Globus pallidus (tissue), 1 donor: Measurements from ENCODE around the gene GIPR.
"Not testable (repeated sequence)": the region's sequence is repeated elsewhere in the genome, so short reads cannot be mapped to it uniquely, and the experiment has no call there.

Source experiments
- DNase-seq: peaks from one replicate; pipeline ENCODE4 v3.0.0-alpha.2; 2015; ENCODE audit warnings: low spot score

GIPR gene

DNA sequence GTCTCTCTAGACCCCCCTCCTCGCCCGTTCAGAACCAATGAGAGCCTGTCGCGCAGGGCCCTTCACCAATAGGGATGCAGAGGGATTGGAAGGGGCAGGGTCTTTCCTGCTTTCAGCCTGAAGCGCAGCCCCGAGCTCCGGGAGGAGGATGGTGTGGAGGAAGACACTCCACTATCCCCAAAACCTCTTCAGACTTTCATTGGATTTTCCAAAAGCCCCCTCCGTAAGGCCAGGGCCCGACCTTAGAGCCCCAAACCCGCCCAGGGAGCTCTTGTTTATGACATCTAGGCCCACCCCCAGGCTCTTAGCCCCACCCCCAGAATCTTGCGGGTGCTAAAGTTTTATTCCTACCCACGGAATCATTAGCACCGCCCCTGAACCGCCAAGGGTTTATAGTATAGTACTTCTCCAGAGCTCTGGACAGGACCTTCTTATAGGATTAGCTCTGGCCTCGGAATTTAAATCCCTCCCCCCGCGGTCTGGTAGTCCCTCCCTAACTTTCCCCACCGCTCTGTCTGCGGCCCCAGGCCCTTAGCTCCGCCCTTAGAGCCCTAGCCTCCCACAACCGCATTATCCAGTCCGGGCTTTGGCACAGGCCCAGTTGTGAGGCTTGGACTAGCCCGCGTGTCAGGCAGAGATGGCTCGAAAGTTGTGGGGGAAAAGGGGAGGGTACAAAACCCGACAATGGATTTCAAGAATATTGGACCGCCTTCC lies 22.2 kb upstream of the GIPR start:
- peak; percentile 98 for DNase-seq

DNA sequence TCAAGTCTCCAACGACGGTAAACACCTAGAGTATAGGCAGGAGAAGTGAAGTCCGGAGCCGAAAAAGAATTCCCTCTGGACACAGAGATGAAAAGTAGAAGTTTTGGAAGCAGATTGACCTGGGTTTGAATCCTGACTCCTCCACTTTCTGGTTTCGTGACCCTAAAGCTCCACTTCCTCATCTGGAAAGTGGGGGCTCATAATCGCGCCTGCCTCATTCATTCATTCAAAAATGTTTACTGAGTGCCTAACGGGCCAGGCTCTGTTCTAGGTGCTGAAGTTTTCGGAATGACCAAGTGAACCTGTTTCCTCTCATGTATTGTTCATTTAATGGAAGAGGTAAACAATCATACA lies 21.7 kb upstream of the GIPR start:
- DNase-seq = no peak

DNA sequence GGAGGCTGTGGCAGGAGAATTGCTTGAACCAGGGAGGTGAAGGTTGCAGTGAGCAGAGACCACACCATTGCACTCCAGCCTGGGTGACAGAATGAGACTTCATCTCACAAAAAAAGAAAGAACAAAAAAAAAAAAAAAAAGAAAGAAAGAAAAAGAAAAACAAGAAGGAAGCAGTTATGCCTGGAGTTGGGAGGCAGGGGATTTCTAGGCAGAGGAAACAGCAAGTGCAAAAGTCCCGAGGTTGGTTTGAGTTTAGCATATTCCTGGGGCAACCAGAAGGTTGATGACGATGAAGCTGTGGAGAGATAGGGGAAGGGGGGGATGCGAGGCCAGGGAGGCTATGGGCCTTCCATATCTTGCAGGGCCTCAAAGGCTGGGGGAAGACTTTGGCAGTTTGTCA lies 17.3 kb upstream of the GIPR start:
- DNase-seq = no peak

DNA sequence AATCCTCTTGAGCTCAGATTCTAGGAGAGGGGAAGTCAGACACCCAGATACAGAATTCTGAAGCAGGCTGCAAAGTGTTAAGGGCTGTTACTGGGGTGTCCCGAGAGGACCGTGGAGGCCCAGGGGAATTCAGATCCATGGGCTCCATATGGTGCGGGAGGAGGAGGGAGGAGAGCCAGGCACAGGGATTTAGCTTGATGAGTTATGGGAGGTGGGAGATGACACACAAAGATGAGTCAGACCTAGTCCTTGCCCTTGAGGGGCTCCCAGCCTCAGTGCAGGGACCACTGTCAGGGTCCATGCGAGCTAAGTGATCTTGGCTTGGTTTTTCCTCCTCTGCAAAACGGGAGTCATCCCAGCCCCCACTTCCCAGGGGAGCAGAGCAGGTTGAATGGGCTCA lies 14.4 kb upstream of the GIPR start:
- DNase-seq = no peak

DNA sequence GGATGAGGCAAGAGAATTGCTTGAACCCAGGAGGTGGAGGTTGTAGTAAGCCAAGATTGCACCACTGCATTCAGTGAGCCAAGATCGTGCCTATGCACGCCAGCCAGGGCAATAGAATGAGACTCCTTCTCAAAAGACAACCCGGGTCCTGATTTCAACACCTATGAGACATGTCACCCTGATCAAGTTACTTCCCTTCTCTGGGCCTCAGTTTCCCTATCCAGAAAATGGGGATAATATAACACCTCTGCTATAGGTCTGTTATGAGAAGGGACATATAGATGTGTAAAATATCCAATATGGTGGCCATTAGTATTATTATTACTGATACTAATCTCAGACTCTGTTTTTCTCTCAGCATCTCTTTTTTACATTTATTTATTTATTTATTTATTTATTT lies 12.9 kb upstream of the GIPR start:
- no peak for DNase-seq

DNA sequence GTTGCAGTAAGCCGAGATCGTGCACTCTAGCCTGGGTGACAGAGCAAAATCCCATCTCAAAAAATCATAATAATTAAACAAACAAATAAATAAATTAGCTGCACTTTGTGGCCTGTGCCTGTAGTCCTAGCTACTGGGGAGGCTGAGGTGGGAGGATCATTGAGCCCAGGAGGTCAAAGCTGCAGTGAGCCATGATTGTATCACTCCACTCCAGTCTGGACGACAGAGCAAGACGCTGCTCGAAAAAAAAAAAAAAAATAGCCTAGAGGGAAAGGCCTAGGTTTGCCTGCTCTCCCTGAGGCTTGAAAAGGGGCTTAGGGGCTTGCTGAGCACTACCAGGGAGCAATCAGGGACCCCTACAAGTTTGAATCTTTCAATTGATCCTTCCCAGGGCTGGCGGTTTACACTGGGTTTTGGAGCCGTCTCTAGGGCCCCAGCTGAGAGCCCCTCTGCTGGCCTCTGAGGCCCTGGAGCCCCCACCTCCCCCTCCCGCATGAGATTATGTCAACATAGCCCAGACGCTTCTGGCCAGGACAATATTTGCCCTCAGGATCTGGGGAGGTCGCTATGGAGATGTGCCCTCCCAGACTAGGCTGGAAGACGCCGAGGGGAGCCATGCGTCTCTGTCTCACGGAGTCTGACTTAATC lies 10.4 kb upstream of the GIPR start:
- DNase-seq = no peak

DNA sequence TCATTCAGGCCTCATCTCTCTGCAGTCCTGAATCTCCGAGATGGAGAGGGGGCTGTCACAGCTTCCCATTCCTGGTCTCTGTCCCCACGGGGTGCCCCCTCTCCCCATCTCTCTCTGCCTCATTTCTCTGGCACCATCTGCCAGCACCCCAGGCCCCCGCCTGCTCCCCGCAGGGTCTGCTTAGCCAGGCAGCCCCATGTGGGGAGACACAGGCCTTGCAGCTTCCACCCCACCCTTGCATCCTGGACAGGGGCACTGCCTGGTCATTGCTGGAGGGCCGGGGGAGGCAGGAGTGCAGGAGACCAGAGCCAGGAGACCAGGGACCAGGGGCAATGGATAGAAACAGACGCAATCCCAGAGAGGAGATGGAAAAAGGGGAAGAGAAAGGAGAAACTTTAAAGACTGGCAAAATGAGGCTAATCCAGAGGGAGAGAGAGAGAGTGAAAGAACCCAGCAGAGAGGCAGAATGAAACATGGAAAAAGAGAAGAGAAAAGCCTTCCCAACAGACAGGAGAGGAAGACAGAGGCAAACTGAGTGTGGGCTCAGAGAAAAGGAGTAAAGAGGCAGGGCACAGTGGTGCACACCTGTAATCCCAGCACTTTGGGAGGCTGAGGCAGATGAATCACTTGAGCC lies 8.8 kb upstream of the GIPR start:
- no peak for DNase-seq

DNA sequence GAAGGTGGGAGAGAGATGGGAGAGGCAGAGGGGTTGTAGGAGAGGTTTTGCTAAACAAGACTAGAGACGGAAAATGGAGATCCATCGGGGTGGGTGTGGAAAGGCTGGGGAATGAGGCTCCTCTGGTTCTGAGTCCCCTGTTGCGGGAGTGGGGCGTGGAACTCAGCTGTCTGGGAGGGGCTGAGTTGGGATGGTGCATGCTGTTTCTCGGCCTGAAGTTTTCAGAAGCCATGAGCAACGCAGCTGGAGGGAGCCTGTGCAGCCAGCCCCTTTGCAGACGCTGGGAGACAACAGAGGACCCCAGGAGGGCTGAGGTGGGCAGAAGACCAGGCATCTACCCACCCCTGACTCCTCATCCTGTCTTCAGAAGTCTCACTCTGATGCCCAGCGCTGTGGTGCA lies 7.4 kb upstream of the GIPR start:
- DNase-seq = no peak

DNA sequence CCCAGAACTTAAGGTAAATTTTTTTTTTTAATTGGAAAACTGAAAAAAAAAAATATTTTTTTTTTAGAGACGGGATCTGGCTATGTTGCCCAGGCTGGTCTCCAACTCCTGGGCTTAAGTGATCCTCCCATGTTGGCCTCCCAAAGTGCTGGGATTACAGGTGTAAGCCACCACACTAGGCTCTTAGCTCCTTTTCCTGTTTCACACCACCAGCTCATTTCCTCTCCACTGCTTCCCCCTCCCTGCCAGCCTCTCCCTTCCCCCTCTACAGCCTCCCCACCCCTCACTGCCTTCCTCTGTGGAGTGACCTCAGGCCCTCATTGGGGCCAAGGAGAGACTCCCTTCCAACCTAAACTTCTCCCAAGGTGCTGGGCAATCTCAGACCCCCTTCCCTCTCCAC lies 4.2 kb upstream of the GIPR start:
- no peak for DNase-seq

DNA sequence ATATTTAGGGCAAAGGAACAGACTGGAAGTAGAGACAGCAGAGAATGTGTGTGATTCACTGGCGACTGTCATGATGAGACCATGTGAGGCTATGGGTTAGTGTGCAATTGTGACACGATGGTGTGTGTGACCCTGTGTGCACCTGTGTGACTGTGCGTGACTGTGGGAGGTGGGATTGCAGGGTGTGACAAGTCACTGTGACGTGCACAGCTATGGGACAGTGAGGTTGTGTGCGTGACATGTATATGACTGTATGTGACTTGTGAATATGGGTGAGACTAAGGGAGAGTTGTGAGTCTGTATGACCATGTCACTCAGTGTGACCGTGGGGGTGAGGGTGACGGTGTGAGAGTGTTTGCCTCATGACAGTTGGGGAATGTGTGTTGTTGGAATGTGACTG lies 3.4 kb upstream of the GIPR start:
- no peak for DNase-seq

DNA sequence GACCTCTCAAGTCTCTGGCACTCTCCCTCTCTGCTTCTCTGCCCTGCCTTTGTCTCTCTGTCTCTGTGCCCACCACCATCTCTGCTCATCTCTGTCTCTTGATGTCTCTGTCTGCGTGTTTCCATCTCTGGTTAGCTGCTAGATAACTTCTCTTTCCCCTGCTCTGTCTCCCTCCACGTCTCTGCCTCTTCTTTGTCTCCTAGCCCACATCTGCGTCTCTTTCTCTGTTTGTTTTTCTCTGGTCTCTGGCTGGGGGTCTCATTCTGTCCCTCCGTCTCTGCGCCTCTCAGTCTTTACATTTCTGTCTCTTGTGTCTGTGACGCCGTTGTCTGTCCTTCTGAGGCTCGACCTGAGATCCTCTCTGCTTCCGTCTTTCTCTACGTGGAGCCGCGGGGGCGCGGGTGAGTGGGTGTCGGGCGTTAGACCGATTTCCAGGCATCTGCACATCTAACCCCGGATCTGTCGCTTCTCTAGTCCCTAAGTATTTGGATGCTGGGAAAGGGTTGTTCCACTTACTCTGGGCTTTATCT lies 386 bp downstream of the GIPR start:
- DNase-seq = no peak

DNA sequence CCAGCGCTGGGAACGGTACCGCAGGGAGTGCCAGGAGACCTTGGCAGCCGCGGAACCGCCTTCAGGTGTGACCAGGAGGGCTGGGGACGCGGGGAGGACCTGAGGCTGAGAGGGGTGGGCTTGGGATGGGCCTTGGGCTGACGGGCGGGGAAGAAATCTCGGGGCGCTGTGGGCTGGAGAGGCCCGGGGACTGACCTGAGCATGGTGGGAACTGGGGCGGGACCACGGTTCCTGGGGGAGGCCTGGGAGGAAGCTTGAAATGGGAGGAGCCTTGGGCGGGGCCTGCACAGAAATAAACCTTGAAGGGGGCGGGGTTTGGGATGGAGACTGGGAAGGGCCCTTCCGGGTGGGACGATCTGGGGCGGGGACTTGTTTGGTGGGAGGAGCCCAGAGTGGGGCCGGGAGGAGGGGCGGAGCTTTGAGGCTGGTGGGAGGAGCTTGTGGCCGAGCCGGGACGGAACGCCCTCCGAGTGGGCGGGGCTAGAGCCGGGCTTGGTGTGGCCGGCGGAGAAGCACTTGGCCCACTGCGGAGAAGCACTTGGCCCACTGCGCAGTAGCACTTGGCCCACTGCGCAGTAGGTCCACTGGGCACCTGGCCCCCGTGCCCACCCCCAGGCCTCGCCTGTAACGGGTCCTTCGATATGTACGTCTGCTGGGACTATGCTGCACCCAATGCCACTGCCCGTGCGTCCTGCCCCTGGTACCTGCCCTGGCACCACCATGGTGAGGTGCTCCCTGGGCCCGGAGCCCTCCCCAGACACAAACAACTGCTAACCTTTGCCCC lies 2.8 kb downstream of the GIPR start:
- DNase-seq = peak; percentile 84

DNA sequence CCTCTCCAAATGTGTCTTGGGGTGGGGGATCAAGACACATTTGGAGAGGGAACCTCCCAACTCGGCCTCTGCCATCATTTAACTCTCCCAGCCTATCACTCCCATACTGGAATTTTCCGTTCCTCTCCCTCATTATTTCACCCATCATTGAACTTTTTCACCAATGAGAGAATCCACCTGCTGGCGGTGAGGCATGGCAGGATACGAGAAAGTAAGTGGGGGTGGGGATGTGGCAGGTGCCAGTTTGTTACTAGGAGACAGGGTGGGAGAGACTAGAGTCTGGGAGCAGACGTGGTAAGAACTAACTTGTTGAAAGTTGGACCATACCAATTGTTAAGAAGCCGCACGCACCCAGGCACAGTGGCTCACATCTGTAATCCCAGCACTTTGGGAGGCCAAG lies 6.9 kb downstream of the GIPR start:
- DNase-seq = no peak

DNA sequence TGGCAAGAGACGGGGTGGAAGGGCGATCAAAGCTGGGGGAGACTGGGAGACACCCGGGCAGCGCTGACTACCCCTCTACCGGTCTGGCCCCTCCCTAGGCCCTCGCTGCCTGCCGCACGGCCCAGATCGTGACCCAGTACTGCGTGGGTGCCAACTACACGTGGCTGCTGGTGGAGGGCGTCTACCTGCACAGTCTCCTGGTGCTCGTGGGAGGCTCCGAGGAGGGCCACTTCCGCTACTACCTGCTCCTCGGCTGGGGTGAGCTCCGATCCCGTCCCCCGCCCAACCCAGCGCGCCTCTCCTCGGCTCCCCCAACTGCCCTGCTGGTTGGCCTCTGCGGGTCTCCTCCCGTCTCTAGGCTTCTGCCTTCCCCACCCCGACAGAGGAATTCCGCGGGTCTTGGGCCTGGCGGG lies 8.8 kb downstream of the GIPR start:
- DNase-seq = no peak

DNA sequence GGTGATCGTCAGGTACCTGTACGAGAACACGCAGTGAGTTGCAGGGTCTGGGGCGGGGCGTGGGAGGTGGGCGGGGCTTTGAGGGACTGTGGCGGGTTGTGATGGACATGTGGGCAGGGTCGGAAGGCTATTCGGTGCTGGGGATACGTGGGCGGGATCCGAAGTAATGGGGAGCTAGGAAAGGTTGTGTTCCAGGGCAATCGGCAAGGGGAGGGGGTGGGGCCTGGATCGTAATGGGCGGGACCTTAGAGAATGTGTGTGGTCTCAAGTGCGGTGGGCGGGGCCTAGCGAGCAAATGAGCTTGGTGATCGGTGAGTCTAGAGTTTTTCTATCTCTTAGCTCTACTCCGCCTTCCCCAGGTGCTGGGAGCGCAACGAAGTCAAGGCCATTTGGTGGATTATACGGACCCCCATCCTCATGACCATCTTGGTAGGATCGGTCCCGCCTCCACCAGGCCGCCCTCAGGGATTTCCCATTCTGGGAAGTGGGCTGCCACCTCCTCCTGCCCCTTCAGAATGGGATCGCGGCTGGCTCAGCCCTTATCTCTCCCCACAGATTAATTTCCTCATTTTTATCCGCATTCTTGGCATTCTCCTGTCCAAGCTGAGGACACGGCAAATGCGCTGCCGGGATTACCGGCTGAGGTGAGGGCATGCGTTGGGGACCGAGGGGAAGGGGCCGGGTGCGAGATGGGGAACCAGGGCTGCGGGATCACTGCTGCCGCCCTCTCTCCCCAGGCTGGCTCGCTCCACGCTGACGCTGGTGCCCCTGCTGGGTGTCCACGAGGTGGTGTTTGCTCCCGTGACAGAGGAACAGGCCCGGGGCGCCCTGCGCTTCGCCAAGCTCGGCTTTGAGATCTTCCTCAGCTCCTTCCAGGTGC lies 9.6 kb downstream of the GIPR start:
- peak; percentile 86 for DNase-seq

DNA sequence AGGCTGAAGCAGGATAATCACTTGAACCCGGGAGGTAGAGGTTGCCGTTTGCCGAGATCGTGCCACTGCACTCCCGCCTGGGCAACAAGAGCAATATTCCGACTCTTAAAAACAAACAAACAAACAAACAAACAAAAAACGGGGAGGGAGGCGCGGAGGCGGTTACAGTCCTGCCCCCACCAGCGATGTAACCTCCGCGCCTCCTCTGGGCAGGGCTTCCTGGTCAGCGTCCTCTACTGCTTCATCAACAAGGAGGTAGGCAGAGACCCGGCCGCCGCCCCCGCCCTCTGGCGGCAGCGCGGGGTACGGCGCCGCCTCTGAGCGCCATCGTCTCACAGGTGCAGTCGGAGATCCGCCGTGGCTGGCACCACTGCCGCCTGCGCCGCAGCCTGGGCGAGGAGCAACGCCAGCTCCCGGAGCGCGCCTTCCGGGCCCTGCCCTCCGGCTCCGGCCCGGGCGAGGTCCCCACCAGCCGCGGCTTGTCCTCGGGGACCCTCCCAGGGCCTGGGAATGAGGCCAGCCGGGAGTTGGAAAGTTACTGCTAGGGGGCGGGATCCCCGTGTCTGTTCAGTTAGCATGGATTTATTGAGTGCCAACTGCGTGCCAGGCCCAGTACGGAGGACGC lies 13.5 kb downstream of the GIPR start:
- DNase-seq = peak; percentile 87

DNA sequence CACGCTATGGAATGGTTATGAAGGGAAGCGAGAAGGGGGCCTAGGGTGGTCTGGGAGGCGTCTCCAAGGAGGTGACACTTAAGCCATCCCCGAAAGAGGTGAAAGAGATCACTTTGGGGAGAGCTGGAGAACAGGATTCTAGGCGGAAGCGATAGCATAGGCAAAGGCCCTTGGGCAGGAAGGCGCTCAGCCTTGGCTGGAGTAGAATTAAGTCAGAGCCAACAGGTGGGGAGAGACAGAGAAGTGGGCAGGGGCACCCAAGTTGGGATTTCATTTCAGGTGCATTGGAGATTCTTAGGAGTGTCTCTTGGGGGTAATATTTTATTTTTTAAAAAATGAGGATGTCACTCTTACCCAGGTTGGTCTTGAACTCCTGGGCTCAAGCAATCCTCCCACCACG lies 14.1 kb downstream of the GIPR start:
- DNase-seq = no peak

DNA sequence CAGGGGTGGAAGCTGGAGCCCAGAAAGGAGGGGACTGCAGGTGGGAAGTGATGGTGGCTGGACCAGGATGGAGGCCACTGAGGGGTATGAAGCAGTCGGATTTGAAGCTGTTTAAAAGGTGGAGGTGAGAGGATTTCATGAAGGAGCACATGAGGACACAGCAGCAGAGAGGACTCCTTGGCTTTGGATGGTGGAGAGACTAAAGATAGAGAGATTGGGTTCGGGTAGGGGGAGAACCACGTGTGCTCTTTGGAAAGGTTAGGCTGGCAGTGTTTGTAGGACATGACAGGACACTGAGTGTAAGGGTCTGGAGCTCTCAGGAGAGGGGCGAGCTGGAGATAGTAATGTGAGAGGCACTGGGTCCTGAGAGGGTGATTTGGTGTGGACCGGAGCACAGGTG lies 14.9 kb downstream of the GIPR start:
- DNase-seq = no peak

DNA sequence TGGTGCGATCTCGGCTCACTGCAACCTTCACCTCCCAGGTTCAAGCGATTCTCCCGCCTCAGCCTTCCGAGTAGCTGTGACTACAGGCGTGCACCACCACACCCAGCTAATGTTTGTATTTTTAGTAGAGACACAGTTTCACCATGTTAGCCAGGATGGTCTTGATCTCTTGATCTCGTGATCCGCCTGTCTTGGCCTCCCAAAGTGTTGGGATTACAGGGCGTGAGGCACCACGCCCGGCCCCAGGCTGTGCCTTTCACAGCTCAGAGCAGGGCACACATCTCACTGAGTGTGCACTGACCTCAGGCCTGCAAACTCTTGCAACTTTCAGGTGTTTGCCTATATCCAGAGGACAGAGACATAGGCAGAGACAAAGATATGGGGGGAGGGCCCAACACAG lies 17.0 kb downstream of the GIPR start:
- not testable (repeated sequence) for DNase-seq

DNA sequence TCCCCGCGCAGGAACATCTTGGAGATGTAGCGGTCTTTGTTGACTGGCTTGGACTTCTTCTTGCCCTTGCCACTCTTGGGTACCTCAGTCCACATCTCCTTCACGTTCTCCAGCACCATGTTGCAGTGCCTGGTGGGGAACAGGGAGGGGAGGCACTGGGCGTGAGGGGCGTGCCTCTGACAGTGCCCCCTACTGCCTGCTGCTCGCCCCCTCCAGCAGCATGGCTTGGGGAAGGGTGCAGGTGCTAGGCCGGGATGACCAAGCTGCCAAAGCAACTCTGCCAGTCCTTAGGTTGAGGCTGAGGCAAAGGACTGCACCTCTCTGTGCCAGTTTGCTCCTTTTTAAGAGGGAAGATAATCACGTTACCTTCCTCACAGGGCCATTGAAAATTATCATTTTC lies 19.6 kb downstream of the GIPR start:
- DNase-seq = no peak

DNA sequence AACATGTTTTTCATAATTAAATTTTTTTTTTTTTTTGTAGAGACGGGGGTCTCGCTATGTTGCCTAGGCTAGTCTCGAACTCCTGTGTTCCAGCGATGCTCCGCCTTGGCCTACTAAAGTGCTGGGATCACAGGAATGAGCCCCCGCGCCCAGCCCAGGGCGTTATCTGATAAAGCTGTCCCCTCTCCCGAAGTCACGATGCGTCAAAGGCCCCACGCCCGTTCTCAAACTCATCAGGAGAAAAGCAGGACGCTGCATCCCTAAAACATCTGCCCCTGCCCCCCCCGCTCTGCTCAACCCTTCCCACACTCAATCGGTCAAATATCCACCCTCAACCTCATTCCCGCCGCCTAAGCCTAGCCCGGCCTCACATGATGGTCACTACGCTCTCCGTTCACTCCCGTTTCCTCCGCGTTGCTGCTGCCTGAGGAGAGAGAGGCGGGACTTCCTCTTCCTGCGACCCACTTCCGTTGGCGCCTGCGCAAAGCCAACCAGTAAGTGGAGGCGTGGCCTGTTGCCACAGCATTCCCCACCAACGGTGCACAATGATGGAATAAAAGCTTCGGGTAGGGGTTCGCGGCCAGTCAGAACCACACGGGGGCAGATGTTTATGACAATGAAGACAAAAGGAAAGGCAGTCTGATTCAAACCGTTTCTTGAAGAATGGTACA lies 23.6 kb downstream of the GIPR start, which contains the start of gene SNRPD2:
Gene SNRPD2, minus strand, starts transcription at position 438 of the 671 bp plus-strand sequence. Its CDS starts 65 bp downstream, at position 373.
- peak; percentile 94 for DNase-seq
